ENCODE measurements around the gene ALG6.

Gene ALG6

GRCh38 chr1:63367215-63368103, at the start of gene ALG6:
TSS of gene ALG6 (plus strand) at chr1:63367627. CDS start at chr1:63370978, 3,351 bp downstream.
- CTCF ChIA-PET: interaction anchor here (1.0 to 1.9 kb wide), 2 partner anchors 10 to 43 kb away, joined by 4 to 5 read pairs; no protein-coding TSS in a partner anchor
- POLR2A ChIA-PET: no interaction called here
- DNase-seq (ENCODE audit: extremely low spot score): peak; percentile 99
- TF ChIP-seq CTCF (IDR thresholded peaks at IDR 0.05; ENCODE audit: control extremely low read depth, extremely low read depth, low read depth, missing control alignments): no peak

- ChIA-PET CTCF (interaction anchor here (1.5 to 6.2 kb wide), 2 partner anchors 12 to 26 kb away, joined by 3 to 48 read pairs; no protein-coding TSS in a partner anchor), POLR2A (no interaction called here)
- no peak for DNase-seq (ENCODE audit: extremely low spot score)
- no peak for TF ChIP-seq CTCF (IDR thresholded peaks at IDR 0.05; ENCODE audit: control extremely low read depth, extremely low read depth, low read depth, missing control alignments)
Measured at GRCh38 chr1:63317817-63318152, 49.6 kb upstream of the ALG6 start.

GRCh38 chr1:63318201-63318979, 49.0 kb upstream of the ALG6 start:
- TF ChIP-seq CTCF (IDR thresholded peaks at IDR 0.05; ENCODE audit: control extremely low read depth, extremely low read depth, low read depth, missing control alignments): no peak
- no peak for DNase-seq (ENCODE audit: extremely low spot score)
- ChIA-PET CTCF (interaction anchor here (1.5 to 6.2 kb wide), 2 partner anchors 11 to 26 kb away, joined by 3 to 48 read pairs; no protein-coding TSS in a partner anchor), POLR2A (no interaction called here)

GRCh38 chr1:63319046-63320021, 48.1 kb upstream of the ALG6 start:
- no peak for TF ChIP-seq CTCF (IDR thresholded peaks at IDR 0.05; ENCODE audit: control extremely low read depth, extremely low read depth, low read depth, missing control alignments)
- POLR2A ChIA-PET: interaction anchor here (0.6 kb wide), 1 partner anchor 10 kb away, joined by 3 read pairs; no protein-coding TSS in a partner anchor
- no peak for DNase-seq (ENCODE audit: extremely low spot score)
- CTCF ChIA-PET: interaction anchor here (6.2 kb wide), 1 partner anchor 10 kb away, joined by 48 read pairs; no protein-coding TSS in a partner anchor

- TF ChIP-seq CTCF (IDR thresholded peaks at IDR 0.05; ENCODE audit: control extremely low read depth, extremely low read depth, low read depth, missing control alignments): no peak
- ChIA-PET CTCF (interaction anchor here (6.2 kb wide), 1 partner anchor 9 kb away, joined by 48 read pairs; no protein-coding TSS in a partner anchor), POLR2A (interaction anchor here (0.6 kb wide), 1 partner anchor 9 kb away, joined by 3 read pairs; no protein-coding TSS in a partner anchor)
- no peak for DNase-seq (ENCODE audit: extremely low spot score)
Measured at GRCh38 chr1:63320022-63320721, 47.3 kb upstream of the ALG6 start.
